ENCODE measurements around the gene RAB7A.

The RAB7A gene

GRCh38 chr3:128859630-128860029 is 133.6 kb downstream of the RAB7A start:
- DNase-seq = no peak

GRCh38 chr3:128861491-128861890 is 135.5 kb downstream of the RAB7A start:
- DNase-seq = no peak

GRCh38 chr3:128863560-128863959 is 137.6 kb downstream of the RAB7A start:
- peak; percentile 43 for DNase-seq

Data from stimulated activated CD4-positive, alpha-beta T cell treated with anti-CD3 and anti-CD28 coated beads, Interleukin-15, amount 100 ng/mL, for 24 hours (primary cell).